ENCODE results near the gene CCDC7.

The CCDC7 gene

GRCh38 chr10:32922170-32922569 is 476.2 kb downstream of the CCDC7 start:
- TF ChIP-seq POU6F1 (CRISPR knock-in tag; IDR thresholded peaks at IDR 0.05; ENCODE audit: borderline replicate concordance, low read depth) (no peak), OSR1 (CRISPR knock-in tag; IDR thresholded peaks at IDR 0.05) (no peak), TSHZ2 (CRISPR knock-in tag; IDR thresholded peaks at IDR 0.05) (no peak), BACH2 (CRISPR knock-in tag; IDR thresholded peaks at IDR 0.05; ENCODE audit: borderline replicate concordance) (no peak), ZNF70 (CRISPR knock-in tag; IDR thresholded peaks at IDR 0.05) (no peak), RARB (CRISPR knock-in tag; IDR thresholded peaks at IDR 0.05) (no peak), CSDC2 (CRISPR knock-in tag; IDR thresholded peaks at IDR 0.05) (no peak), ISL1 (CRISPR knock-in tag; IDR thresholded peaks at IDR 0.05) (no peak), GLIS3 (CRISPR knock-in tag; IDR thresholded peaks at IDR 0.05) (no peak), ZNF8 (CRISPR knock-in tag; IDR thresholded peaks at IDR 0.05) (no peak), TOX (CRISPR knock-in tag; IDR thresholded peaks at IDR 0.05; ENCODE audit: borderline replicate concordance) (no peak), ARNTL (CRISPR knock-in tag; IDR thresholded peaks at IDR 0.05; ENCODE audit: borderline replicate concordance, low read depth) (no peak), ZNF565 (CRISPR knock-in tag; conservative IDR thresholded peaks at IDR 0.05; ENCODE audit: low read depth) (no peak)
- TF ChIP-seq, protein P1, sequence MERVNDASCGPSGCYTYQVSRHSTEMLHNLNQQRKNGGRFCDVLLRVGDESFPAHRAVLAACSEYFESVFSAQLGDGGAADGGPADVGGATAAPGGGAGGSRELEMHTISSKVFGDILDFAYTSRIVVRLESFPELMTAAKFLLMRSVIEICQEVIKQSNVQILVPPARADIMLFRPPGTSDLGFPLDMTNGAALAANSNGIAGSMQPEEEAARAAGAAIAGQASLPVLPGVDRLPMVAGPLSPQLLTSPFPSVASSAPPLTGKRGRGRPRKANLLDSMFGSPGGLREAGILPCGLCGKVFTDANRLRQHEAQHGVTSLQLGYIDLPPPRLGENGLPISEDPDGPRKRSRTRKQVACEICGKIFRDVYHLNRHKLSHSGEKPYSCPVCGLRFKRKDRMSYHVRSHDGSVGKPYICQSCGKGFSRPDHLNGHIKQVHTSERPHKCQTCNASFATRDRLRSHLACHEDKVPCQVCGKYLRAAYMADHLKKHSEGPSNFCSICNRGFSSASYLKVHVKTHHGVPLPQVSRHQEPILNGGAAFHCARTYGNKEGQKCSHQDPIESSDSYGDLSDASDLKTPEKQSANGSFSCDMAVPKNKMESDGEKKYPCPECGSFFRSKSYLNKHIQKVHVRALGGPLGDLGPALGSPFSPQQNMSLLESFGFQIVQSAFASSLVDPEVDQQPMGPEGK (CRISPR knock-in tag; IDR thresholded peaks at IDR 0.05; ENCODE audit: borderline replicate concordance) = no peak
- TF ChIP-seq, protein P2, sequence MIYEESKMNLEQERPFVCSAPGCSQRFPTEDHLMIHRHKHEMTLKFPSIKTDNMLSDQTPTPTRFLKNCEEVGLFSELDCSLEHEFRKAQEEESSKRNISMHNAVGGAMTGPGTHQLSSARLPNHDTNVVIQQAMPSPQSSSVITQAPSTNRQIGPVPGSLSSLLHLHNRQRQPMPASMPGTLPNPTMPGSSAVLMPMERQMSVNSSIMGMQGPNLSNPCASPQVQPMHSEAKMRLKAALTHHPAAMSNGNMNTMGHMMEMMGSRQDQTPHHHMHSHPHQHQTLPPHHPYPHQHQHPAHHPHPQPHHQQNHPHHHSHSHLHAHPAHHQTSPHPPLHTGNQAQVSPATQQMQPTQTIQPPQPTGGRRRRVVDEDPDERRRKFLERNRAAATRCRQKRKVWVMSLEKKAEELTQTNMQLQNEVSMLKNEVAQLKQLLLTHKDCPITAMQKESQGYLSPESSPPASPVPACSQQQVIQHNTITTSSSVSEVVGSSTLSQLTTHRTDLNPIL (CRISPR knock-in tag; IDR thresholded peaks at IDR 0.05; ENCODE audit: low read depth) = no peak
- no peak for ATAC-seq

DNA sequence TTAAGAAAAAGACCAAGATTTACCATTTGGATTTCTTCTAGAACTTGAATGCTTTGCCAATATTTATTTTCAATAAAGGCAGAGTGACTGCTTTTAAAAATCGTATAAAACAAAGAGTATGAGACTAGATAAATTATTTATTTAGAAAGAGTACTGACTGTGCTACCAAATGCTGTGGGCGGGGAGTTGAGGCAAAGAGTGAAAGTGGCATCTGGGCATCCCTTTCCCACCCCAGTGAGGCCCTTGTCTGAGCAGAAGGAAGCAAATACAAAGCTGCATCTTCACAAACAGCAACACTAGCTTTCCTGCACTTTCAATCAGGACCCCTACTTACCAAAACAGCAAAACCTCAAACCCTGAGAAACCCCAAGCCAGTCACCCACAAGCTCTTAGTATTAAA is 477.2 kb downstream of the CCDC7 start:
- ATAC-seq = no peak
- TF ChIP-seq, protein P1 (CRISPR knock-in tag; IDR thresholded peaks at IDR 0.05; ENCODE audit: borderline replicate concordance) = no peak
- TF ChIP-seq ZFP3 (CRISPR knock-in tag; IDR thresholded peaks at IDR 0.05) = no peak

GRCh38 chr10:32923849-32924248 is 477.9 kb downstream of the CCDC7 start:
- no peak for TF ChIP-seq PPARA (CRISPR knock-in tag; IDR thresholded peaks at IDR 0.05; ENCODE audit: borderline replicate concordance)
- TF ChIP-seq ZFP30 (CRISPR knock-in tag; IDR thresholded peaks at IDR 0.05) = no peak
- TF ChIP-seq TCF4 (CRISPR knock-in tag; IDR thresholded peaks at IDR 0.05; ENCODE audit: borderline replicate concordance) = peak; percentile 25; the same call in 1 of the 2 replicates
- peak; percentile 53; the same call in 2 of the 3 replicates for ATAC-seq
